GM12874 (cell line): ENCODE results near the gene CSTPP1.

ENCODE experiments used
- CTCF ChIP-seq: IDR thresholded peaks from 2 replicates; pipeline ENCODE4 v1.5.1; 2011; ENCODE audit warnings: low read depth, mild to moderate bottlenecking, control low read depth, low read length, moderate library complexity; ENCODE audit not compliant: insufficient read depth

The CSTPP1 gene

GRCh38 chr11:47127213-47127612, 190.7 kb downstream of the CSTPP1 start:
- no peak for TF ChIP-seq CTCF

- no peak for TF ChIP-seq CTCF
Measured at GRCh38 chr11:47130543-47130942, 194.0 kb downstream of the CSTPP1 start.

- TF ChIP-seq CTCF = no peak
Measured at GRCh38 chr11:47131136-47131535, 194.6 kb downstream of the CSTPP1 start.

GRCh38 chr11:47132490-47132889, 195.9 kb downstream of the CSTPP1 start:
- TF ChIP-seq CTCF = no peak

GRCh38 chr11:47132981-47133380, 196.4 kb downstream of the CSTPP1 start:
- no peak for TF ChIP-seq CTCF

GRCh38 chr11:47136327-47136726, 199.8 kb downstream of the CSTPP1 start:
- TF ChIP-seq CTCF = no peak

GRCh38 chr11:47136921-47137320, 200.4 kb downstream of the CSTPP1 start:
- TF ChIP-seq CTCF = no peak

- no peak for TF ChIP-seq CTCF
Measured at GRCh38 chr11:47137476-47137875, 200.9 kb downstream of the CSTPP1 start.
